ENCODE data around the gene KANK2. TPM values are rescaled to one million over a fixed set of nuclear protein-coding genes. Genes with fewer than 3 reads are reported as not detected.

The KANK2 gene
- total RNA-seq, 1 donor, result 398 TPM

- no peak overlapping the region for H3K4me3 ChIP-seq (ENCODE audit: low read depth, low read length)
- no peak for TF ChIP-seq CTCF (IDR thresholded peaks at IDR 0.05; ENCODE audit: insufficient read depth, low read length)
- no peak for DNase-seq (ENCODE audit: low read depth)
Observed at GRCh38 chr19:11192957-11193939, 4.1 kb downstream of the KANK2 start.

- no peak for TF ChIP-seq CTCF (IDR thresholded peaks at IDR 0.05; ENCODE audit: insufficient read depth, low read length)
- peak overlapping the region; percentile 9 for H3K4me3 ChIP-seq (ENCODE audit: low read depth, low read length)
- DNase-seq (ENCODE audit: low read depth), result no peak
Observed at GRCh38 chr19:11191934-11192333, 5.4 kb downstream of the KANK2 start.

GRCh38 chr19:11191273-11191755, 6.0 kb downstream of the KANK2 start:
- no peak for TF ChIP-seq CTCF (IDR thresholded peaks at IDR 0.05; ENCODE audit: insufficient read depth, low read length)
- H3K4me3 ChIP-seq (ENCODE audit: low read depth, low read length), result peak overlapping the region; percentile 28
- DNase-seq (ENCODE audit: low read depth), result peak; percentile 62

- no peak for DNase-seq (ENCODE audit: low read depth)
- no peak overlapping the region for H3K4me3 ChIP-seq (ENCODE audit: low read depth, low read length)
- TF ChIP-seq CTCF (IDR thresholded peaks at IDR 0.05; ENCODE audit: insufficient read depth, low read length), result no peak
Observed at GRCh38 chr19:11190501-11190900, 6.8 kb downstream of the KANK2 start.

- H3K4me3 ChIP-seq (ENCODE audit: low read depth, low read length), result no peak overlapping the region
- no peak for TF ChIP-seq CTCF (IDR thresholded peaks at IDR 0.05; ENCODE audit: insufficient read depth, low read length)
- no peak for DNase-seq (ENCODE audit: low read depth)
Observed at GRCh38 chr19:11187441-11187840, 9.9 kb downstream of the KANK2 start.

GRCh38 chr19:11182994-11183393, 14.4 kb downstream of the KANK2 start:
- no peak for DNase-seq (ENCODE audit: low read depth)
- no peak for TF ChIP-seq CTCF (IDR thresholded peaks at IDR 0.05; ENCODE audit: insufficient read depth, low read length)
- no peak overlapping the region for H3K4me3 ChIP-seq (ENCODE audit: low read depth, low read length)
